WI38 (cell line): ENCODE data around the gene CD74.

ENCODE experiments used
- H3K4me3 ChIP-seq: 2 replicates; pipeline ENCODE4 v1.5.1; 2011; ENCODE audit warnings: low read depth, mild to moderate bottlenecking, control low read depth, low read length
- TF ChIP-seq, protein P1 (sequence below): IDR thresholded peaks from 2 replicates; pipeline ENCODE4 v1.5.1; 2012; ENCODE audit warnings: low read depth, mild to moderate bottlenecking, control low read depth, low read length

The CD74 gene

DNA sequence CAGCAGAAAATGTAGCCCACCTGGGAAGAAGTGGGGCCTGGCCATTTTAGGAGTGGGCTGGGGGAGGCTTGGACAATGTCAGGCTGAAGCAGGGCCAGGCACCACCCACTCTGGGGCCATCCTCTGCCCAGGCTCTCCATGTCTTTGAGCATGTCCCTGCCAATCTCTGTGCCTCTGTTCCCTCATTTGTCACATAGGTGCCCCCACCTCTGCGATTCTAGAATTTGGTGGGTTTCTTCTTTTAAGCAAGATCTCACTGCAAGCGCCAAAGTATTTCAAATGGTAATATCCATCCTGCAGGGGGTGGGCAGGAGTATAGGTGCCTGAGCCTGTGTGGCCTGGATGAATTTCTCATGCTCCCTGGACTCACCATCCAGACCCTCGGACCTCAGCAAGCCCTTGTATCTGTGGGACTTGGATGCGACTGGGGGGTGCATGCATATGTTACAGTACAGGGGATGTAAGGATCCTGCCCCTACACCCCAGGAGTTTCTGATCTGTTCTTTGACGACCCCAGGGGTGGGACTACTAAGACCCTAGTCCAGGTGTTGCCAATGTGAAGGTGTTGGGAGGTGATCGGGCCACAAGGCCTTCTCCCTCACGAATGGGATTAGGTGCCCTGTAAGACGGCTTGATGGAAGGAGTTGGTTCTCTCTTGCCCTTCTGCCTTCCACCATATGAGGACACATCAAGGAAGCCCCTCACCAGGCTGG, 4.3 kb downstream of the CD74 start:
- no peak overlapping the region for H3K4me3 ChIP-seq
- TF ChIP-seq, protein P1, sequence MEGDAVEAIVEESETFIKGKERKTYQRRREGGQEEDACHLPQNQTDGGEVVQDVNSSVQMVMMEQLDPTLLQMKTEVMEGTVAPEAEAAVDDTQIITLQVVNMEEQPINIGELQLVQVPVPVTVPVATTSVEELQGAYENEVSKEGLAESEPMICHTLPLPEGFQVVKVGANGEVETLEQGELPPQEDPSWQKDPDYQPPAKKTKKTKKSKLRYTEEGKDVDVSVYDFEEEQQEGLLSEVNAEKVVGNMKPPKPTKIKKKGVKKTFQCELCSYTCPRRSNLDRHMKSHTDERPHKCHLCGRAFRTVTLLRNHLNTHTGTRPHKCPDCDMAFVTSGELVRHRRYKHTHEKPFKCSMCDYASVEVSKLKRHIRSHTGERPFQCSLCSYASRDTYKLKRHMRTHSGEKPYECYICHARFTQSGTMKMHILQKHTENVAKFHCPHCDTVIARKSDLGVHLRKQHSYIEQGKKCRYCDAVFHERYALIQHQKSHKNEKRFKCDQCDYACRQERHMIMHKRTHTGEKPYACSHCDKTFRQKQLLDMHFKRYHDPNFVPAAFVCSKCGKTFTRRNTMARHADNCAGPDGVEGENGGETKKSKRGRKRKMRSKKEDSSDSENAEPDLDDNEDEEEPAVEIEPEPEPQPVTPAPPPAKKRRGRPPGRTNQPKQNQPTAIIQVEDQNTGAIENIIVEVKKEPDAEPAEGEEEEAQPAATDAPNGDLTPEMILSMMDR, result no peak

DNA sequence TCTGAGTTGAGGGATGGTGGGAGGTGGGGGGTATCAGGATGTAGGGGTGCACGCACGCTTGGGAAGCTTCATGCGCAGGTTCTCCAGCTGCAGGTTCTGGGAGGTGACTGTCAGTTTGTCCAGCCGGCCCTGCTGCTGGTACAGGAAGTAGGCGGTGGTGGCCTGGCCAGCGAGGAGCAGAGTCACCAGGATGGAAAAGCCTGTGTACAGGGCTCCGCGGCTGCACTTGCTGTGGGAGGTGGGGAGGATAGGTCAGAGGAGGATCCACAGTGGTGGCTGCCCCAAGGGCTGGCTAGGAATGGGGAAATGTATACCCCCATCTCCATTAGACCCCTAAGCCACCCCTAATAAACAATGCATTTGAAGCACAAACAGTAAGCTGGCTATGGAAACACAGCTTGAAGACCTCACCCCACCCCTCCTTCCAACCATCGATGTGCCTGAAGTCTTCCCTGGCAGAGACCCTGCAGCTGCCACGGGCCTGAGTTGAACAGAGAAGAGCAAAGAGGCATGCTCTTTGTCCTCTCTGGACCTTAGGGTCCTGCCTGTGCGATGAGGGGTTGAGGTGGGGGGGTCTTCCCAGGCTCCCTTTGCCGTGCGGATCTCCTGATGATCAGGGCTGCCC, 5.5 kb downstream of the CD74 start:
- TF ChIP-seq, protein P1, result no peak
- H3K4me3 ChIP-seq, result no peak overlapping the region

DNA sequence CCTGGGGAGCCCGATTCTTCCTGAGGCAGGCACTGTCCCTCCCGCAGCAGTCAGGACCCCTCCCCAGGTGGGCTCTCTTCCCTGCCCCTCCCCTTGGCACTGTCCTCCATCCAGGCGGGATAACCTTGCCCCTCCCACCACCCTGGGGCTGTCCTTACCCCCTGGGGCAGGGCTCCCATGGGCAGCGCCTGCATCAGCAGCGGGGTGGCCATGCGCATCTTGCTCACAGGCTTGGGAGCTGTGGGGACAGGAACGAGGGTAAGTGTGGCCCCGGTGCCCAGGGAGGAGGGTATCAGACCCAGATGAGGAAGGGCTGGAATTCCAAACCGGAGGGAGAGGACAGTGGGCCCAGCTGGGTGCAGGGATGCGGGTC, 6.0 kb downstream of the CD74 start:
- no peak overlapping the region for H3K4me3 ChIP-seq
- TF ChIP-seq, protein P1, result no peak

DNA sequence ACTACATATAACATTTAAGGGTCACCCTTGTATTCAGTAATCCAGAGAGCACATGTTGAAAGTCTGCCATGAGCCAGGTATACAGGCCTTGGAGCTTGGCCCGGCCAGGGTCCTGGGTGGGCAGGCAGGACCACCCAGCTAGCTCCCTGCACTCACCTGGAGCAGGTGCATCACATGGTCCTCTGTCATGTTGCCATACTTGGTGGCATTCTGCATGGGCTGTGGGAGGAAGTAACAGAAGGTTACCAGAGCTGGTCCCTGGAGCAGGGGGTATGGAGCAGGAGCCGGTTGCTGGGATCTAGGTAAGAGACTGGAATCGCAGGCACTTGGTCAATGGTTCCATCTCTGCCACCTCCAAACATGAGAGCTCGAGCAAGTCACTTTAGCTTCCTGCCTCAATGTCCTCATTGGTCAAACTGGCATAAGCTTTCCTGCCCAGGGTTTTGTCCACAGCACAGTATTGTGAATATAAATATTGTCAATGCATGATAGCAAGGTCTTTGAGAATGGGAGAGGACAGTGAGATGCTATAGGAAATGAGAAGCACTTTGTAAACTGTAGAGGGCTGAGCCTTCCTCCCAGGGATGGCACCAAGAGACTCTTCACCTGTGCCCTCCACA, 6.5 kb downstream of the CD74 start:
- TF ChIP-seq, protein P1, result no peak
- H3K4me3 ChIP-seq, result no peak overlapping the region

DNA sequence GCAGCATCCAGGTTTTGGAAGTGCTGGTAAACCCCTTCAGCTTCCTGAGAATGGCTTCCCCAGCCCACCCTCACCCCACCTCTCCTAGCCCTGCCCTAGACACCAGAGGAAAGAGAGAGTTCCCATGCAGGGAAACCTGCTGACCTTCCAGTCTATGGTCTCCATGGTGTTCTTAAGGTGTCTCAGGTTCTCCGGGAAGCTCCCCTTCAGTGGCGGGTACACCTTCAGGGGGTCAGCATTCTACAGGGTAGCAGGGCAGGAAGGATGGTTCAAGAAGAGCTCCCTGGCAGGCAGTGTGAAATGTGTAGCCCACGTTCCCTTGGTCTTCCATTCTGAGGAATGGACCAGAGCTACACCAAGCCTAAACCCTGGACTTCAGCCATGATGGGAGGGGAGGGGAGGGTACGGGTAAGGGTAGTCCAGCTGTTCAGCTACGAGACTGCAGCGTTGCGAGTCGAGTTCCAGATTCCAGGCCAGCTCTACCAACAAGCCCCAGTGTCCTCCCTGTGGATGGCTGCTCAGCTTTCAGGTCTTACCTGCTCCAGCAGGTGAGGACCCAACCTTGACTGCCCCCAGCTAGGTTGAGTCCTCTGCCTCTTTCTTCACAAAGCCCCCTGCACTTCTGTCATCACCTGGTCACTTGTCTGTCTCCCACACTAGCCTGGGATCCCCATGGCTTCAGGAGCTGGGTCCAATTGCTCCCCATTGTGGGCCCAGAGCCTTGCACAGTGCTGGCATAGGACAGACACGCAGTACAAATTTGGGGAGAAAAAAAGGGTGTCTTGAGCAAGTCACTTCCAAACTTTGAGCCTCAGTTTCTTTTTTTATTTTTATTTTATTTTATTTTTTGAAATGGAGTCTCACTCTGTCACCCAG, 7.5 kb downstream of the CD74 start:
- H3K4me3 ChIP-seq, result no peak overlapping the region
- TF ChIP-seq, protein P1, result no peak

DNA sequence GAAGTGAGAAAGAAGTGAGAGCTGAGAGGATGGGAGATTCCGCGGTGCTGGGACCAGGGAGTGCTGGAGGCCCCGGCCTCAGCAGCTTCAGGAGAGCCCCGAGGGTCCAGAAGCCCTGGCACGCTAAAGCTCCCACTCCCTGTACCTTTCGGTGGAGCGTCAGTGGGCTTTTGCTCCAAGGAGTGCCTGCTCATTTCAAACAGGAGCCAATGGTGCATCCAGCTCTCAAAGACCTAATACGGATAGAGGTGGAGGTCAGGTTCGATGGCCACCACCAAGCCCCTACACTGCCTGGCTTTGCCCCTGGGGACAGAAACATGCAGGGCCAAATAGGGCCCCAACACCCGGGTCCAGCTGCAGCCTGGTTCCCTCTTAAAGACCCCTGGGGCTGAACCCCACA, 8.2 kb downstream of the CD74 start:
- no peak overlapping the region for H3K4me3 ChIP-seq
- TF ChIP-seq, protein P1, result no peak

DNA sequence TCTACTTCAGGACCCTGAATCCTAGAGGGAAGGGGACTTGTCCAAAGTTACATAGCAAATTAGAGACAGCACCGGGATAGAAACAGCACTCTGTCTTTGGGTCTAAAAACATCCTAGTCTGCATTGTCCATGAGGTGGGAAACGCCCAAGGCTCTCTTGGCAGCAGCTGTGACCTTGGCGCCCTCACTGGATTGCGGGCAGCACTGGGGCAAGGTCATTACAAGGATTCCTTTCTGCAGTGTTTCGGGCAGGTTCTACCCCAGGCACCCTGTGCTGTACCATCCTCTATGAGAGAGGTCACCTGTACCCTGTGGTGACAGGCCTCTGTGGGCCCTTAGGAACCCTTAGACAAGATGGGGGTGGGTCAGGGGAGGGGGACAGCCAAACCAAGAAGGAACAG, 8.6 kb downstream of the CD74 start:
- TF ChIP-seq, protein P1, result no peak
- H3K4me3 ChIP-seq, result no peak overlapping the region
